Ovary (tissue), 3 donors: ENCODE results near the gene HHAT.

Source experiments
- CTCF ChIP-seq, 3 donors: fragments of 450-650 bp in 2 of 3; fragments of 200-600 bp in 1 of 3; IDR thresholded peaks; one replicate each; pipeline versions ENCODE4 v1.5.1 to v1.8.0; 2016 to 2022; ENCODE audit warnings: antibody characterized with exemption in 3 of 3, mild to moderate bottlenecking in 1 of 3
- EP300 ChIP-seq: sonication (generic); formaldehyde crosslinking; IDR thresholded peaks from one replicate; pipeline ENCODE4 v1.6.1; 2017; ENCODE audit warnings: antibody characterized with exemption
- POLR2A ChIP-seq: fragments of 450-650 bp; IDR thresholded peaks from one replicate; pipeline ENCODE4 v1.6.1; 2017; ENCODE audit warnings: antibody characterized with exemption, mild to moderate bottlenecking, moderate library complexity
- donor health status: DM: no; HTN: no; CAD: no.

- no peak for TF ChIP-seq CTCF (IDR thresholded peaks at IDR 0.05)
- no peak for TF ChIP-seq EP300
- TF ChIP-seq POLR2A: no peak
Measured at GRCh38 chr1:210418863-210419650, 90.4 kb downstream of the HHAT start.
